Activated CD8-positive, alpha-beta memory T cell treated with anti-CD3 and anti-CD28 coated beads for 4 hours (primary cell): Measurements from ENCODE around the gene CENPA.
"Not testable (repeated sequence)": the region's sequence is repeated elsewhere in the genome, so short reads cannot be mapped to it uniquely, and the experiment has no call there.

Source experiments
- DNase-seq, 2 donors: peaks; one replicate each; pipeline ENCODE4 v3.0.0-alpha.2; 2020; ENCODE audit warnings: low read depth in 2 of 2

Gene CENPA

DNA sequence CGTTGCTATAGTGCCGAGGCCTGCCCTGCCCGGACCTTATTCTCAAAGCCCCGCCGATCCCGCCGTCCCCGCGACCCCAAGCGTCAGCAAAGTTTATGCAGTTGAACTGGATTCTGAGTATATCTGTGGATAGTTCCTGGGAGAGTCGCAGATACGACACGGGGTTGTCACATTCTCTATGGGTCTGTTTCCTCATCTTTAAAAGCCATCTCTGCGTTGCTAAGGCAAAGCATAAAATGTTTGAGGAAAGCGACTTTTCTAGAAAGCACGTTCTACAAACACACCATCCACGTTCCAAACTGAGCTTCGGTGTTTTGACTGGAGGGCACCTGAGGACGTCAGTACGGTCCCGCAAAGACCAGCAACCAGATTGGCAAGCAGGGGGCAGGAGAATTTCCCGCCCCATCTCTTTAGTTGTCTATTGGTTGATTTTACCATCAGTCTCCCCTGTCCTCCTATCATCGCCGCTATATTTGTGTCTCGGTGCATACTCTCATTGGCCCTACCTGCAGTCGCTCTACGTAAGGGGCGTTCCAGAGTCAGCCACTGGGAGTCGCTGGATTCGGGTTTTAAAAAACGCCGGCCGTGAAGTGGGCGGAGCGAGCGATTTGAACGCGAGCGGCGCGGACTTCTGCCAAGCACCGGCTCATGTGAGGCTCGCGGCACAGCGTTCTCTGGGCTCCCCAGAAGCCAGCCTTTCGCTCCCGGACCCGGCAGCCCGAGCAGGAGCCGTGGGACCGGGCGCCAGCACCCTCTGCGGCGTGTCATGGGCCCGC is at the start of gene CENPA:
CENPA (plus strand) TSS at position 626 of the 776 bp plus-strand sequence; CDS start at position 767, 141 bp downstream.
- DNase-seq, result peak; percentile 89 to 91

DNA sequence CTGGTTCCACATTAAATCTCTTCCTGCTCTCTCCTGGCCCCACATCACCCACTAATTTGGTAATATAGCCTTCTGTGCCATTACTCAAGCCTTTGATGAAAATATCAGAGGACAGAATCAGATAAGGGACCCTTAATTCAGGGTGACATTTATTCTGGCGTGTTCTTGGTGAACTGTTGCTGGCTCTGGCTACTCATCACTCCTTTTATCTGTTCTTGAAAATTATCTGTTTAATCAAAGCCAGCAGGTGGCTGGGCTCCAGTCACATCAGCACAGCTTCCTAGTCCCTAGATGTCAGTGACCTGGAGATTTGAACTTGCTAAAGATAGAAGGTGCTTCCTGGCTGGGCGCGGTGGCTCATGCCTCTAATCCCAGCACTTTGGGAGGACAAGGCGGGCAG is 48.6 kb upstream of the CENPA start:
- DNase-seq, result no peak

DNA sequence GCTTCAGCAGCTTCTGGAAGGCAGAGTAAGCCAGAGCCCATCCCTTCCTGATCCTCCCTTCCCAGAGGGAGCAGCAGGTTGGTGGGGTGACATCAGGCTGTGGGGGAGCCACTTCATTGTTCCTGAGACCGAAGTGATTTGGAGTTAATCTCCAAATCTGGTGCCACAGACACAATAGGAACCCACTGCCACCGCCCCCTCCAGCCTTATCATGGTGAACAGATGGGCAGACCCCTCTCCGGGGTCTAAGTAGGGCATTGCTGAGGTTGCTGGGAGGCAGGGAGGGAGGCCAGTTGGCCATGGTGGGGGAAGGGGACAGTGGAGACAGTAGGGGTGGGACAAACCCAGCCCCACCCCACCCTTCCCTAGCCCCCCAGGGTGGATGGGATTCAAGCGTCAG is 47.4 kb upstream of the CENPA start:
- no peak for DNase-seq

DNA sequence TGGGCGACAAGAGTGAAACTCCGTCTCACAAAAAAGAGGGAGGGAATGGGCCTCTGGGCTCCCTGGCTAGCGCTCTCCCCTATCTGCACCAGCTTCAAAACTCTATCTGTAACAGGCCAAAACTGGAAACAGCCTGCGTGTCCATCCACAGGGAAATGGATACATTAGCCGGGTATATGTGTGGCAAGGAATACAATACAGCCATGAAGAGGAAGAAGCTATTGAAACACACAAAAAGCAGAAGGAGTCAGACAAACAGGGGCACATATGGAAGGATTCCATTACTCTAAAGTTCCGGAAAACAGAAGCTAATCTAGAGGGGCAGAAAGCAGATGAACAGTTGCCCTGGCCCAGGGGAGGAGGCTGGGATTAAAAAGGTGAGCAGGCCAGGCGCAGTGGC is 46.3 kb upstream of the CENPA start:
- DNase-seq, result no peak

DNA sequence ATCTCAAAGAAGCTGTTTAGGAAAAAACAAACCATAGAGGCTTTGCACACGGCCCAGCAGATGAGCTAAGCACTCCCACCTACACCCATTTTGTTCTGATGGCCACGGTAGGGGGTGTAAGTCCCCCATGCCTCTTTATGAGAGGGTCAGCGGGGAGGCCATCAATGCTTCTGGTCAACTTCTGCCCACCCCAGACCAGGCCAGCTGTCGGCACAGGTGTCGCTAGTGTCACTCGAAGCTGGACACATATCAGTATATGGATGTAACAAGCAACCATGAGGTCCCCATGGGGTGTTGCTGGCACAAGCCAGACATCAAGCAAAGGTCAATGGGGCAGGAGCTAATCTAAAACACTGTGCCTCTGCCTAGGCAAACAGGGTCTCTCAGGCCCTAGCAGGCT is 45.5 kb upstream of the CENPA start:
- no peak for DNase-seq

DNA sequence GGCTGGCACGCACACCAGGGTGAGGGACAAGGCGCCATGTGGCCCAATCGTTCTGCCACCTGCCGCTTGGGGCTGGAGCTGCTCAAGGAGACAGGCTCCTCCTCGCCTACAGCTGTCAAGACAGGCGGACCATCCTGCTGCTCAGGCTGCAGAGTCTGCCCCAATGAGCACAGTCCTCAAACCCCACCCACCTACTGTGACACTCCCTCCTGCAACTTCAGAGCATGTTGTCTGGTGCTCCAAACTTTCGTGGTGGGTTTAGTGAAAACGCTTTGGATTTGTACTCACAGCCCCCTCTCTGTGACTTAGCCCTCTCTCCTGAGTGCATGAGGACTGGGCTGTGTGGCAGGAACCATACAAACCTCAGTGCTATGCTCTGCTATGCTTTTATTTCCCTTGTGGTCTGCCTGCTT is 45.0 kb upstream of the CENPA start:
- peak in 1 of 2 donors; percentile 20 for DNase-seq

DNA sequence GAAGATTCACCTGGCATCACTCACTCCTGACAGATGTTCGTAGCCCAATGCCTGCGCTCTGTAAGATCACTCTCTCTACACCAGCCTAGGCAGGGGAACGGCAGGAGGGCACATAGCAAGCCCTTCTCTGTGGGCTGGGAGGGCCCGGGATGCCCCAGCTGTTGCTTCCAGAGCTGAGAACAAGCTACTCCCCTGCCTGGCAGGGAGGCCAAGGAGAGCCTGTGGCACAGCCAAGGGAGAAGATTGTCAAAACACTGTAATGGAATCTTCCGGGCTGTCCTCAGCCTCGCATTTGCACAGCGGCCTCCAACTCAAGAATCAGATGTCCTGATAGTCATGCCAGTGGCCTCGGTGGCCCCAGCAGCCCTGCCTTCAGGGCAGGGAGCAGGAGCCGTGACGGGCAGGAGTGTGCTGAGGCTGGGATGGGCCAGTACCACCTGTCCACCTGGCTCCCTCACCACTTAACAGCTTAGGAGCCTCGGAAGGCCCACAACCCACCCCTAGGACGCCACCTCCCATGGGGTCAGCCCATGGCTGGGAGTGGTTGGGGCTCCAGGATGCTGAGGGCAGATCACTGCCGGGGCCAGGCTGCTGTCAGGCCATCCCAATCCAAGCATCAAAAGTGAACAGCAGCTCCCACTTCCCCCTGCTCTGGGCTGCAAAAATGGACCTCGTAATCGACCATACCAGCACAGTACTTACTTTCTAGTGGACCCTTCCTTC is 43.6 kb upstream of the CENPA start:
- DNase-seq, result no peak

DNA sequence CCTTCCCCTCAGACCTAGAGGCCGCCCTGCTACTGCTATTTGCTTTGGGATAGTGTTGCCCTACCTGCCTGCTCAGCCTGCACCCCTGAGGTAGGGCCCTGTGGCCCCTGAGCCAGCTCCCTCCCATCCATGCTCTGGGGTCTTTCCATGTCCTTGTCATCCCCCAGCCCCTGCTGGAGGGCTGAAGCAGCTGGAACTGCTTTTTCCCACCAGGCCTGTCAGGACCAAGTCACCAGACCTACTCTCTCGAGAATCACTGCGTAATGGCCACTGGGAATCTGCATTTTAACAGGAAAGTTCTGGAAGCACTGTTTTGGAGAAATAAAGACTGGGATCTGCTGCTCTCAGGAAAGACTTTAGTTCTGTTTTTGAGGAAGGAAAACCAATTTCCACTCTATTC is 42.0 kb upstream of the CENPA start:
- no peak for DNase-seq

DNA sequence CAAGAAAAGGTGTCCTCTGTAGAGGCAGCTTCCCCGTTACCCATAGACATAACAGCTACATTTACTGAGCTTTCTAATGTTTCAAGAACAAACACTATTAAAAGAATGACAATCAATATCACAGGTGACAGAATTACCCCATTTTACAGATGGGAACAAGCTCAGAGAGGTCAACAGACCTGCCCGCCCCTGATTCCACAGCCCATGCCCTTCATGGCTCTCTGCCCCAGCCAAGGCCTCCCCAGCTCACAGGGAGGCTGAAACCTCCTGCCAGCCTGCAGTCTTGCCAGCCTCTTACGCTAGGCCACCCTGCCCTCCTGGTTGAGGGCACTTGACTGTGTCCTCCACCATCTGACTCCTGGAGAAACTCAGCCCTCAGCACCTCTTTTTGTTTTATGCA is 40.9 kb upstream of the CENPA start:
- DNase-seq, result no peak

DNA sequence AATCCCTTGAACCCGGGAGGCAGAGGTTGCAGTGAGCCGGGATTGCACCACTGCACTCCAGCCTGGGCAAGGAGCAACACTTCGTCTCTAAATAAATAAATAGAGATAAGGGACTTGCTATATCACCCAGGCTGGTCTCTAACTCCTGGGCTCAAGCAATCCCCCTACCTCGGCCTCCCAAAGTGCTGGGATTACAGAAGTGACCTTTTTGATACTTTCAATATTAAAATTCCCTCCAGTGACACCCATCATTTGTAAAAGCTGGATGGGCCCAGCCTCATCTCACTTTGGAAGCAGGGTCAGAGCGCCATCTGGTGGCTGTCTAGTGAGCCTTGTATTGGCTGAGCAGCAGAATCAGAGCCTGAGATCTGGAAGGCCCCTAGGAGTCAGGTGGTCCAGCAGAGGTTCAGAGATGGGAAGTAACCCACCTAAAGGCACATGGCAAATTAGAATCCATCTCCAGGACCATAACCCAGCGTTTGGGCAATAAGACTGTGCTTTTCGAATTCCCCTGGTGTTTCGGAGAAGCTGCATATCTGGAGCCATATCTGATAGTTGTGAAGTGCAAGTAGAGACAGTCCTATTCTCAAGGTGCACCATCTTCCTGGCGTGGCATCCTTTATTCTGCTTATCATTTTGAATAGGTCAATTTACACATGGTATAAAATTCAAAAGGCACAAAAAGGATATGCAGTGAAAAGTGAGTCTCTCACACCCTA is 40.1 kb upstream of the CENPA start:
- DNase-seq, result peak; percentile 52 to 58

DNA sequence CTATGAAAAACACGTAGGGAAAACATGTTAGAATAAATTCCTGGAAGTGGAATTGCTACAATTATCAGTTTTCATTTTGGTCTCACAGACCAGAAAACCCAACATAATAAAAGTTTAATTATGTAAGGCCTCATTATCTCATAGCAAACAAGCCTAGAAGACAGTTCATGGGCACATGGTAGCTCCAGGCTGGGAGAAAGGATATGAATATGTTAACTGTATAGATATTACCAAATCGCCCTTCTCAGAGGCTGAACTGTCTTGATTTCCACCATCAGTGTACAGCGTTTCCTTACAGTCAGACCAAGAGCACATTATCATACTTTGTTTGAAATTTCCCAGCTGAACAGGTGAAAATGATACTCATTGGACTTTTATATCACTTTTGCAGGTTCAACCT is 38.9 kb upstream of the CENPA start:
- no peak for DNase-seq

DNA sequence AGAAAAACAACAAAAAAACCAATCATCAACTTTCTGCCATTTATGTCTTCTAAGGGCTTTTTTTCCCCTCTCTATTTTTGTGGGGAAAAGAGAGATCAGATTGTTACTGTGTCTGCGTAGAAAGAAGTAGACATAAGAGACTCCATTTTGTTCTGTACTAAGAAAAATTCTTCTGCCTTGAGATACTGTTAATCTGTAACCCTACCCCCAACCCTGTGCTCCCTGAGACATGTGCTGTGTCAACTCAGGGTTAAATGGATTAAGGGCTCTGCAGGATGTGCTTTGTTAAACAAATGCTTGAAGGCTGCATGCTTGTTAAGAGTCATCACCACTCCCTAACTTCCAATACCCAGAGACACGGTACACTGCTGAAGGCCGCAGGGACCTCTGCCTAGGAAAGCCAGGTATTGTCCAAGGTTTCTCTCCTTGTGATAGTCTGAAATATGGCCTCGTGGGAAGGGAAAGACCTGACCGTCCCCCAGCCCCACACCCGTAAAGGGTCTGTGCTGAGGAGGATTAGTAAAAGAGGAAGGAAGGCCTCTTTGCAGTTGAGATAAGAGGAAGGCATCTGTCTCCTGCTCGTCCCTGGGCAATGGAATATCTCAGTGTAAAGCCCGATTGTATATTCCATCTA is 36.0 kb upstream of the CENPA start:
- not testable (repeated sequence) for DNase-seq

DNA sequence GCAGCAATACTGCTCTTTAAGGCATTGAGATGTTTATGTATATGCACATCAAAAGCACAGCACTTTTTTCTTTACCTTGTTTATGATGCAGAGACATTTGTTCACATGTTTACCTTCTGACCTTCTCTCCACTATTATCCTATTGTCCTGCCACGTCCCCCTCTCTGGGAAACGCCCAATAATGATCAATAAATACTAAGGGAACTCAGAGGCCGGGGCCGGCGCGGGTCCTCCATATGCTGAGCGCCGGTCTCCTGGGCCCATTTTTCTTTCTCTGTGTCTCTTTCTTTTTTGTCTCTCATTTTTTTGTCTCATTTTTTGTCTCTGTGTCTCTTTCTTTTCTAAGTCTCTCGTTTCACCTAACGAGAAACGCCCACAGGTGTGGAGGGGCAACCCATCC is 35.4 kb upstream of the CENPA start:
- not testable (repeated sequence) for DNase-seq

DNA sequence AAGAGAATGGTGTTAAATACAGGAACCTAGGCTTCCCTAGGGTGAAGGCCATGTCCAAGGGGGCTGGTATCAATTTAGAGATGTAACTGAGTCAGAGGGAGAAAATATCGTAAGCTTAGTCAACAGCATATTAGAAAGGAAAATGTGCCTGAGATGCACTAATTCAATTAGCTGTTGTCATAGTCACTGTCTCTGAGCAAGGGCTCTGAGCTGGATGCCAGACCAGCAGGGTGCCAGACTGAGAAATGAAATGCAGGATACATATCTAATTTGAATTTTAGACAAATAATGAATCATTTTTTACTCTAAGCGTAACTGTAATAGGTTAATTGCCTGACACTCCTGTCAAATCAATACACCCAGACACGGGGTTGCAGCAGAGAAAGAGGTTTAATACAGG is 33.2 kb upstream of the CENPA start:
- DNase-seq, result no peak

DNA sequence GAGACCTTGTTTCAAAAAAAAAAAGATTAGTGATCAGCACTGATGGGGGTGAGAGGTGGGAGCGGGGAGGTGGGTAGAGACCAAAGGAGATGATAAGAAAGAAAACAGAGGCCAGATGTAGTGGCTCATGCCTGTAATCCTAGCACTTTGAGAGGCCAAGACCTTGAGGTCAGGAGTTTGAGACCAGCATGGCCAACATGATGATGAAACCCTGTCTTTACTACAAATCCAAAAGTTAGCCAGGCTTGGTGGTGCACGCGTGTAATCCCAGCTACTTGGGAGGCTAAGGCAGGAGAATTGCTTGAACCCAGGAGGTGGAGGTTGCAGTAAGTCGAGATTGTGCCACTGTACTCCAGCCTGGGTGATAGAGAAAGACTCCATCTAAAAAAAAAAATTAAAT is 31.3 kb upstream of the CENPA start:
- DNase-seq, result no peak

DNA sequence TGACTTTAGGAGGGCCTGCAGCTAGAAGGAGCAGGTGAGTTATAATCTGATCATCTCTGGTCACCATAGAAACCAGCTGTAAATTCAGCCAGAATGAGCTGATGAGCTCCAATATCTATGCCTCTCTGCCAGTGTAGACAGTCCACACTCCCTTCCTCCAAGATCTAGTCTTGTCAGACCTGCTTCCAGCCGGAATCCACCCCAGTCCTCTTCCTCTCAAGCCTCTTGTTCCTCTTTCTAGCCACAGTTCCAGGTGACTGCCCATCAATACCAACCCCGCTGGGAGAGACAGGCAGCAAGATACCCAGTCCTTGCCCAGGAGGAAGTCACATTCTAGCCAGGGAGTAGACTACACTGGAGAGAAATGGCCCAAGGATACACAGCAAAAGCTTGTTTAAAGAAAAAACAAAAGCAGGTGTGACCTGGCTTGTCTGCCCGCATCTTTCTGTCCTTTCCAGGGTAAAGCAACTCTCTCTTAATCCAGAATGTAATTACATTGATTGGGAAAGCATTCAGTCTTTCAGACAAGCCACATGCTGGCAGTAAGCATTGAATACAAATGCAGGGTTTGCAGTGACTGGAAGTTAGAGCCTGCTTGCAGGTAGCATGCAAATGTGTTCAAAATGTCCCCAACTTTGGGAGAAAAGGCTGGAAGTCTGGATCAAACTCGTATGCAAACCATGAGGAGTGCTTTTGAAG is 30.7 kb upstream of the CENPA start:
- no peak for DNase-seq

DNA sequence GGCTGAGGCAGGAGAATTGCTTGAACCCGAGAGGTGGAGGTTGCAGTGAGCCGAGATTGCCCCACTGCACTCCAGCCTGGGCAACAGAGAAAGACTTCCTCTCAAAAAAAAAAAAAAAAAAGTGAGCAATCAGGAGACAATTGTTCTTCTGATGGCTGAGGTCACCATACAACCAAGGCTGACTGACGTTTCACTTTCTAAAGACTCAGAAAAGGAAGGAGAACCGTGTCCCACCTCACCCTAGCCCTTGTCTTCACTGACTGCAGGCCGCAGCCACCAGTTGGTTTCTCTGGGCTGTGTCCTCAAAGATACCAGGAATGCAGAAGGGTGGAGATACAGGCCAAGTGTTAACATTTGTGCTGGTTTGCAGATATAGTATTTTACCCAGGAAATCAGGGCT is 29.5 kb upstream of the CENPA start:
- DNase-seq, result no peak

DNA sequence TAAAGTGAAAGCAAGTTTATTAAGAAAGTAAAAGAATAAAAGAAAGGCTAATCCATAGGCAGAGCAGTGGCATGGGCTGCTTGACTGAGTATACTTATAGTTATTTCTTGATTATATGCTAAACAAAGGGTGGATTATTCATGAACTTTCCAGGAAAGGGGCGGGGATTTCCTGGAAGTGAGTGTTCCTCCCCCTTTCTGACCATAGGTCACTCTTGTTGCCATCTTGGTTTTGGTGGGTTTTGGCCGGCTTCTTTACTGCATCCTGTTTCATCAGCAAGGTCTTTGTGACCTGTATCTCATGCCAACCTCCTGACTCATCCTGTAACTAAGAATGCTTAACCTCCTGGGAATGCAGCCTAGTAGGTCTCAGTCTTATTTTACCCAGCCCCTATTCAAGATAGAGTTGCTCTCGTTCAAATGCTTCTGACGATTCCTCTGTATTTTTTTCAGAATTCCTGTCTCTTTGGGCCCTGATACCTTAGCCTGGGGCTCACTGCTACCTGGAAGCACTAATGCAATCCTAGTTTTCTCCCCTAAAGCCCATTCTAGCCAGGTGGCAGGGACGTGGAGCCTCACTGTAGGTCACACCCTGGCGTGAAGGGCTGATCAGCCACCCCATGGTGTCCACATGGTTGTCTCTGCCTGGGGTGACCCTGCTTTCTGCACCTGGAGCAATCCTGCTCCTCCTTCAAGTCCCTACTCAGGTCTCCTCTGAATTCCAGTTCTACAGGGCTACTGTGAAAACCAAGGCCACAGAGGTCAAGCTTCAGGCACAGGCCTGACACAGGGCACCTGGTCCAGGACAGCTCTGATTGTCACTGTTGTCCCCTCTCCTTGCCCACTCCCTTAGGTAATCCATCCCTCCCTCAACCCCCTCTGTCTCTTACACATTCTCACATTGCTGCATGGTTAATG is 27.7 kb upstream of the CENPA start:
- DNase-seq, result no peak

DNA sequence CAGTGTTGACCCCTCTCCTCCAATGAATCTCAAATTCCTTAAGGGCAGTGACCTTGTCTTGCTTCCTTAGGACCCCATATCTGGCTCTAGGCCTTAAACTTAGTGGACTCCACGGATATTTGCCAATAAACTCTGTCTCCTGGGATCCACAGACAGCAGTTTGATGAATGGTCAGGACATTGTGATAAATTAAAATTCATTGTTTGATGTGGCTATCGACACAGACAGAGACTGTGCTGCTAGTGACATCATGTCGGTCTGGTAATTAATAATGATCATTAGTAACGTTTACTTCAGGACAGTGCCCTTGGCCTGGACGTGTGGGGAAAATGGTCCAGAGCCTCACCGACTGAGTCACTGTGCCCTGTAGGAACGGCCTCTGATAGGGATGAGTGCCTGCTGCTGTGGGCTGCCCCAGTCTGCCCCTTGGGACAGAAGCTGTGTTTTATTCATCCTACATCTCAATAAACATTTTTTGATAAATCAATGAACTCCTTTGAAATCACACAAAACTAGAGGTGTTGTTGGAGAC is 27.0 kb upstream of the CENPA start:
- no peak for DNase-seq

DNA sequence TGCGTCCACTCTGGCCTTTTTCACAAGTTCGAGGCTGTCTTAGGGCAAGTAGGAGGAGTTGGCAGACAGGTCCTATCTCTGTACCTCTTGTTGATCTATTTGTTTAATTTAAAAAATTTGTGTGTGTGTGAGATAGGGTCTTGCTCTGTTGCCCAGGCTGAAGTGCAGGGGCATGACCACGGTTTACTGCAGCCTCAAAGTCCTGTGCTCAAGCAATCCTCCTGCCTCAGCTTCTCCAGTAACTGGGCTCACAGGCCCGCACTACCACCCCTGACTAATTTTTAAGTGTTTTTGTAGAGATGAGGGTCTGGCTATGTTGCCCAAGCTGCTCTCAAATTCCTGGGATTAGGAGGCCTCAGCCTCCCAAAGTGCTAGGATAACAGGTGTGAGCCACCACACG is 26.0 kb upstream of the CENPA start:
- no peak for DNase-seq
